Measurements from ENCODE around the gene CP. TPM values are rescaled to one million over a fixed set of nuclear protein-coding genes. Genes with fewer than 3 reads are reported as not detected.

Gene CP
- total and polyA plus RNA-seq, 12 donors, result 1.3 to 22.7 (median 3.5) TPM

- DNase-seq, result no peak
- intact Hi-C loops (cut with DNase I), result no loop called here
These were observed 14.2 kb upstream of the CP start for GRCh38 chr3:149235599-149236424.

GRCh38 chr3:149234671-149235245, 13.1 kb upstream of the CP start:
- no peak for TF ChIP-seq CTCF (IDR thresholded peaks at IDR 0.05)
- intact Hi-C loops (cut with DNase I), result no loop called here
- peak in 3 of 8 donors; percentile 42 to 71 (median 42) for ATAC-seq
- peak in 1 of 2 donors; percentile 19 for DNase-seq
- peaks cover 0 to 7% (median 0%) of the 10 kb centered on the region in 9 donors for H3K4me1 ChIP-seq
- H3K9me3 ChIP-seq, result peaks cover 0 to 4% (median 0%) of the 10 kb centered on the region in 11 donors
- H3K4me3 ChIP-seq, result no peak overlapping the region
- WGBS, 2 donors, result 52 to 72% methylated on average over 5 of the region's 5 CpGs
- no peak overlapping the region for H3K27ac ChIP-seq
- no peaks in the 10 kb centered on the region for H3K27me3 ChIP-seq
- H3K36me3 ChIP-seq, result no peaks in the 10 kb centered on the region

More at GRCh38 chr3:149235599-149236424, 14.2 kb upstream of the CP start:
- Histone ChIP-seq H3K4me3 (no peak overlapping the region), H3K36me3 (no peaks in the 10 kb centered on the region), H3K27ac (no peak overlapping the region), H3K9me3 (peaks cover 0 to 4% (median 0%) of the 10 kb centered on the region in 11 donors), H3K4me1 (peaks cover 0 to 7% (median 0%) of the 10 kb centered on the region in 9 donors), H3K27me3 (no peaks in the 10 kb centered on the region)
- WGBS, 2 donors, result 82 to 85% methylated on average over 4 of the region's 4 CpGs
- no peak for ATAC-seq
- no peak for TF ChIP-seq CTCF (IDR thresholded peaks at IDR 0.05)

- TF ChIP-seq CTCF (IDR thresholded peaks at IDR 0.05), result no peak
- no peaks in the 10 kb centered on the region for H3K27me3 ChIP-seq
- peaks cover 0 to 7% (median 0%) of the 10 kb centered on the region in 9 donors for H3K4me1 ChIP-seq
- H3K9me3 ChIP-seq, result no peaks in the 10 kb centered on the region
- no peak overlapping the region for H3K27ac ChIP-seq
- H3K36me3 ChIP-seq, result no peaks in the 10 kb centered on the region
- no peak for ATAC-seq
- DNase-seq, result no peak
- intact Hi-C loops (cut with DNase I), result no loop called here
- WGBS, 2 donors, result 56 to 65% methylated on average over 4 of the region's 4 CpGs
- no peak overlapping the region for H3K4me3 ChIP-seq
These were observed 11.7 kb upstream of the CP start for GRCh38 chr3:149233323-149233722.

GRCh38 chr3:149231871-149232270, 10.2 kb upstream of the CP start:
- ATAC-seq, result no peak
- Histone ChIP-seq H3K4me3 (no peak overlapping the region), H3K9me3 (peaks cover 0 to 4% (median 0%) of the 10 kb centered on the region in 11 donors), H3K27me3 (no peaks in the 10 kb centered on the region), H3K27ac (no peak overlapping the region), H3K36me3 (no peaks in the 10 kb centered on the region), H3K4me1 (peaks cover 0 to 7% (median 0%) of the 10 kb centered on the region in 9 donors)
- intact Hi-C loops (cut with DNase I), result no loop called here
- DNase-seq, result no peak
- no peak for TF ChIP-seq CTCF (IDR thresholded peaks at IDR 0.05)
- WGBS, 2 donors, result 76 to 88% methylated on average over 2 of the region's 2 CpGs
